ENCODE results near the gene SLC8A1.

The SLC8A1 gene

GRCh38 chr2:40299781-40300180 lies 152.1 kb downstream of the SLC8A1 start:
- DNase-seq = no peak

- DNase-seq = no peak
Measured at GRCh38 chr2:40299173-40299572, 152.7 kb downstream of the SLC8A1 start.

GRCh38 chr2:40298026-40298425 lies 153.9 kb downstream of the SLC8A1 start:
- no peak for DNase-seq

GRCh38 chr2:40292291-40292690 lies 159.6 kb downstream of the SLC8A1 start:
- no peak for DNase-seq

- DNase-seq = no peak
Measured at GRCh38 chr2:40289771-40290404, 162.0 kb downstream of the SLC8A1 start.

- no peak for DNase-seq
Measured at GRCh38 chr2:40287773-40288172, 164.1 kb downstream of the SLC8A1 start.

GRCh38 chr2:40287195-40287594 lies 164.7 kb downstream of the SLC8A1 start:
- DNase-seq = no peak

- DNase-seq = no peak
Measured at GRCh38 chr2:40286721-40287120, 165.2 kb downstream of the SLC8A1 start.

- DNase-seq = no peak
Measured at GRCh38 chr2:40285391-40285790, 166.5 kb downstream of the SLC8A1 start.

- DNase-seq = no peak
Measured at GRCh38 chr2:40284797-40285196, 167.1 kb downstream of the SLC8A1 start.

GRCh38 chr2:40283111-40283909 lies 168.6 kb downstream of the SLC8A1 start:
- no peak for DNase-seq

- no peak for DNase-seq
Measured at GRCh38 chr2:40282428-40282827, 169.5 kb downstream of the SLC8A1 start.

- DNase-seq = no peak
Measured at GRCh38 chr2:40281021-40281940, 170.6 kb downstream of the SLC8A1 start.

- DNase-seq = no peak
Measured at GRCh38 chr2:40279482-40279881, 172.4 kb downstream of the SLC8A1 start.

- DNase-seq = no peak
Measured at GRCh38 chr2:40279001-40279400, 172.9 kb downstream of the SLC8A1 start.

GRCh38 chr2:40276076-40276475 lies 175.8 kb downstream of the SLC8A1 start:
- DNase-seq = no peak

- DNase-seq = no peak
Measured at GRCh38 chr2:40274270-40274669, 177.6 kb downstream of the SLC8A1 start.

- DNase-seq = no peak
Measured at GRCh38 chr2:40273734-40274182, 178.1 kb downstream of the SLC8A1 start.

GRCh38 chr2:40271094-40271493 lies 180.8 kb downstream of the SLC8A1 start:
- no peak for DNase-seq

GRCh38 chr2:40270372-40270771 lies 181.5 kb downstream of the SLC8A1 start:
- no peak for DNase-seq

- no peak for DNase-seq
Measured at GRCh38 chr2:40268566-40268965, 183.3 kb downstream of the SLC8A1 start.

GRCh38 chr2:40266201-40266600 lies 185.7 kb downstream of the SLC8A1 start:
- DNase-seq = no peak

GRCh38 chr2:40265602-40266001 lies 186.3 kb downstream of the SLC8A1 start:
- no peak for DNase-seq

Data from T1000 (cell line).